ENCODE data around the gene BLVRA.

DNA sequence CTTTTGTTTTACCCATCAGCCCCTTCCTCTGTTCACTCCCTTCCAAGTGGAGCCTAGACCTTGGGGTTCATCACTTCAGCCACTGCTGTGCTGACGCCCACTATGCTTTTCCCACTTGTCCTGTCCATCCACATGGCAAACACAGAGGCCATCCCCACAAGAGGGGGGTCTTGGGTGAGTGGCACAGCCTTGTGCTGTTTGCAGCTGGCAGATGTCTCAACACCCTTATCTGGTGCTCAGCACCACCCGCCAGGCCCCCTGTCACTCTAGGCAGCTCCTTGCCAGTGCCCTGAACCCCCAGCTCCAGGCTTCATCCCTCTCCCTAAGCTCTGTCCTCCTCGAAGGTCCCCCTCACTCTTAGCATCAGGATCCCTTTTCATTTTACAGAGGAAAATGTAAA is 13.1 kb downstream of the BLVRA start:
- TF ChIP-seq POLR2AphosphoS5 (IDR thresholded peaks at IDR 0.05) = no peak
- TF ChIP-seq, protein P1, sequence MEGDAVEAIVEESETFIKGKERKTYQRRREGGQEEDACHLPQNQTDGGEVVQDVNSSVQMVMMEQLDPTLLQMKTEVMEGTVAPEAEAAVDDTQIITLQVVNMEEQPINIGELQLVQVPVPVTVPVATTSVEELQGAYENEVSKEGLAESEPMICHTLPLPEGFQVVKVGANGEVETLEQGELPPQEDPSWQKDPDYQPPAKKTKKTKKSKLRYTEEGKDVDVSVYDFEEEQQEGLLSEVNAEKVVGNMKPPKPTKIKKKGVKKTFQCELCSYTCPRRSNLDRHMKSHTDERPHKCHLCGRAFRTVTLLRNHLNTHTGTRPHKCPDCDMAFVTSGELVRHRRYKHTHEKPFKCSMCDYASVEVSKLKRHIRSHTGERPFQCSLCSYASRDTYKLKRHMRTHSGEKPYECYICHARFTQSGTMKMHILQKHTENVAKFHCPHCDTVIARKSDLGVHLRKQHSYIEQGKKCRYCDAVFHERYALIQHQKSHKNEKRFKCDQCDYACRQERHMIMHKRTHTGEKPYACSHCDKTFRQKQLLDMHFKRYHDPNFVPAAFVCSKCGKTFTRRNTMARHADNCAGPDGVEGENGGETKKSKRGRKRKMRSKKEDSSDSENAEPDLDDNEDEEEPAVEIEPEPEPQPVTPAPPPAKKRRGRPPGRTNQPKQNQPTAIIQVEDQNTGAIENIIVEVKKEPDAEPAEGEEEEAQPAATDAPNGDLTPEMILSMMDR (IDR thresholded peaks at IDR 0.05) = no peak
- no peak for TF ChIP-seq POLR2A (IDR thresholded peaks at IDR 0.05; ENCODE audit: low read depth)
